Measurements from ENCODE around the gene IL36A. TPM values are rescaled to one million over a fixed set of nuclear protein-coding genes. Genes with fewer than 3 reads are reported as not detected.

Gene IL36A
- total RNA-seq, 1 donor = not detected

GRCh38 chr2:113036763-113037162, 31.5 kb downstream of the IL36A start:
- no peak overlapping the region for H3K4me2 ChIP-seq (ENCODE audit: insufficient read depth, low read length)
- H3K4me3 ChIP-seq (ENCODE audit: insufficient read depth, low read length) = no peak overlapping the region
- H3K27ac ChIP-seq (ENCODE audit: low read depth, low read length) = no peak overlapping the region
- no peak overlapping the region for H2AFZ ChIP-seq (ENCODE audit: low read length)
- H4K20me1 ChIP-seq (ENCODE audit: insufficient read depth, low read length) = no peaks in the 10 kb centered on the region
- no peak for DNase-seq (ENCODE audit: insufficient read length, low spot score, missing footprints)
- no peaks in the 10 kb centered on the region for H3K79me2 ChIP-seq (ENCODE audit: insufficient read depth, low read length)
- H3K36me3 ChIP-seq (ENCODE audit: insufficient read depth, low read length) = no peaks in the 10 kb centered on the region
- H3K4me1 ChIP-seq (ENCODE audit: insufficient read depth, low read length) = no peaks in the 10 kb centered on the region
- peaks cover 48% of the 10 kb centered on the region for H3K27me3 ChIP-seq (ENCODE audit: insufficient read depth, low read length)
- TF ChIP-seq CTCF (IDR thresholded peaks at IDR 0.05; ENCODE audit: extremely low read depth, low read depth, low read length) = no peak
- no peaks in the 10 kb centered on the region for H3K9me3 ChIP-seq (ENCODE audit: low read depth, low read length)

GRCh38 chr2:113038291-113038690, 33.0 kb downstream of the IL36A start:
- H3K36me3 ChIP-seq (ENCODE audit: insufficient read depth, low read length) = no peaks in the 10 kb centered on the region
- no peaks in the 10 kb centered on the region for H3K4me1 ChIP-seq (ENCODE audit: insufficient read depth, low read length)
- H3K4me2 ChIP-seq (ENCODE audit: insufficient read depth, low read length) = no peak overlapping the region
- no peak for DNase-seq (ENCODE audit: insufficient read length, low spot score, missing footprints)
- no peak overlapping the region for H2AFZ ChIP-seq (ENCODE audit: low read length)
- peaks cover 40% of the 10 kb centered on the region for H3K27me3 ChIP-seq (ENCODE audit: insufficient read depth, low read length)
- no peaks in the 10 kb centered on the region for H3K79me2 ChIP-seq (ENCODE audit: insufficient read depth, low read length)
- no peak overlapping the region for H3K4me3 ChIP-seq (ENCODE audit: insufficient read depth, low read length)
- no peaks in the 10 kb centered on the region for H3K9me3 ChIP-seq (ENCODE audit: low read depth, low read length)
- TF ChIP-seq CTCF (IDR thresholded peaks at IDR 0.05; ENCODE audit: extremely low read depth, low read depth, low read length) = no peak
- H3K27ac ChIP-seq (ENCODE audit: low read depth, low read length) = no peak overlapping the region
- H4K20me1 ChIP-seq (ENCODE audit: insufficient read depth, low read length) = no peaks in the 10 kb centered on the region

DNA sequence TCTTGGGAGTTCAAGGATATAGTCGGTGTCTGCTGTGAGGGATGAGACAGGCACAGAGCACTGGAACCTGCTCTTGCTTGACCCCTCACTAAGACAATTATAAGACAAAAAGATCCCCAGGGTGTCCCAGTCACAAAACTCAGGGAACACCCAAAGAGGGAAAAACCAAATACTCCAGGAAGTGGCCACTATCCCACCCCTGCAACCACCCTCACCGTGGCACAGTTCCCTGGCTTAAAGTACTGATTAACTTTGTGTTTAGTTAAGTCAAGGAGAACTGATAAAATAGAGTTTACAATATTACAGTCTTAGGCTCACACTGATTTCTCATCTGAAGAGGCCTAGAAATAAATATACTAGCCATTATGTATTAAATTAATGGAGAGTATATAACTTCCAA, 33.9 kb downstream of the IL36A start:
- no peaks in the 10 kb centered on the region for H4K20me1 ChIP-seq (ENCODE audit: insufficient read depth, low read length)
- H2AFZ ChIP-seq (ENCODE audit: low read length) = no peak overlapping the region
- peaks cover 43% of the 10 kb centered on the region for H3K27me3 ChIP-seq (ENCODE audit: insufficient read depth, low read length)
- no peak for TF ChIP-seq CTCF (IDR thresholded peaks at IDR 0.05; ENCODE audit: extremely low read depth, low read depth, low read length)
- H3K79me2 ChIP-seq (ENCODE audit: insufficient read depth, low read length) = no peaks in the 10 kb centered on the region
- H3K27ac ChIP-seq (ENCODE audit: low read depth, low read length) = no peak overlapping the region
- H3K4me2 ChIP-seq (ENCODE audit: insufficient read depth, low read length) = no peak overlapping the region
- H3K9me3 ChIP-seq (ENCODE audit: low read depth, low read length) = no peaks in the 10 kb centered on the region
- no peaks in the 10 kb centered on the region for H3K36me3 ChIP-seq (ENCODE audit: insufficient read depth, low read length)
- H3K4me1 ChIP-seq (ENCODE audit: insufficient read depth, low read length) = no peaks in the 10 kb centered on the region
- DNase-seq (ENCODE audit: insufficient read length, low spot score, missing footprints) = no peak
- no peak overlapping the region for H3K4me3 ChIP-seq (ENCODE audit: insufficient read depth, low read length)

DNA sequence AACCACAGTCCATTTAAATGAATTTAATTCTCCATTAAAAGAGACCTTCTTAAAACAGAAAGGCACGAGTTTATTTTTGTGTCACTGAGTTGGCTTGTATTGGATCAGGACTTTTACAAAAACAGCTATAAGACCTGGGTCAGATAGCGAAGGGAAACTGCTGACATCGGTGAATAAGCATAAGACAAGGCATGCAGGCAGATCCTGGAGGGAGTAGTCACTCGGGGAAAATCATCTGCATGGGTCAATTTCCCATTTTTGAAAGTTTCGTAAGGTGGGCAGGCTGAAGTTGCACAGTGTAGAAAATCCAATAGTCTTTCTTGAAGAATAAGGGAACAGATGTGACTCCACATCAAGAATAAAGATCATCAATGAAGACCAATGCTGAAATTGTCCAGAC, 34.5 kb downstream of the IL36A start:
- Histone ChIP-seq H3K4me2 (ENCODE audit: insufficient read depth, low read length) (no peak overlapping the region), H3K9me3 (ENCODE audit: low read depth, low read length) (no peaks in the 10 kb centered on the region), H3K4me3 (ENCODE audit: insufficient read depth, low read length) (no peak overlapping the region), H3K4me1 (ENCODE audit: insufficient read depth, low read length) (no peaks in the 10 kb centered on the region), H3K27ac (ENCODE audit: low read depth, low read length) (no peak overlapping the region), H2AFZ (ENCODE audit: low read length) (no peak overlapping the region), H3K27me3 (ENCODE audit: insufficient read depth, low read length) (peaks cover 47% of the 10 kb centered on the region), H3K36me3 (ENCODE audit: insufficient read depth, low read length) (no peaks in the 10 kb centered on the region), H4K20me1 (ENCODE audit: insufficient read depth, low read length) (no peaks in the 10 kb centered on the region), H3K79me2 (ENCODE audit: insufficient read depth, low read length) (no peaks in the 10 kb centered on the region)
- TF ChIP-seq CTCF (IDR thresholded peaks at IDR 0.05; ENCODE audit: extremely low read depth, low read depth, low read length) = no peak
- DNase-seq (ENCODE audit: insufficient read length, low spot score, missing footprints) = no peak

Measured in osteoblast (primary cell).